Keratinocyte (primary cell): ENCODE results near the gene DSC3. TPM values are rescaled to one million over a fixed set of nuclear protein-coding genes. Genes with fewer than 3 reads are reported as not detected.

ENCODE experiments used
- DNase-seq: peaks from one replicate; pipeline ENCODE4 v3.0.0-alpha.2; 2011; ENCODE audit warnings: low read depth, missing footprints, low spot score
- FAIRE-seq: peaks from 2 replicates; lab custom pipeline; 2011; peaks lifted over from hg19 to GRCh38; lab: Jason Lieb, UNC
- H2AFZ ChIP-seq: 2 replicates; pipeline ENCODE4 v1.6.0; 2012; ENCODE audit warnings: low read length, control low read depth, inconsistent platforms; ENCODE audit not compliant: control insufficient read depth
- H3K27ac ChIP-seq: 2 replicates; pipeline ENCODE4 v1.5.1; 2011; ENCODE audit warnings: low read length; ENCODE audit not compliant: control insufficient read depth, insufficient read depth
- H3K27me3 ChIP-seq: 3 replicates; pipeline ENCODE4 v1.6.0; 2011; ENCODE audit warnings: low read length; ENCODE audit not compliant: control insufficient read depth, insufficient read depth; ENCODE audit errors: extremely low read depth
- H3K36me3 ChIP-seq, 2 experiments: 2 replicates in 1 of 2; 3 replicates in 1 of 2; pipeline ENCODE4 v1.5.1; 2011; ENCODE audit warnings: low read length in 2 of 2, mild to moderate bottlenecking in 1 of 2; ENCODE audit not compliant: control insufficient read depth in 2 of 2, insufficient read depth in 2 of 2; ENCODE audit errors: extremely low read depth in 1 of 2
- H3K4me1 ChIP-seq: 3 replicates; pipeline ENCODE4 v1.5.1; 2011; ENCODE audit warnings: low read length; ENCODE audit not compliant: control insufficient read depth, insufficient read depth; ENCODE audit errors: extremely low read depth
- H3K4me2 ChIP-seq: 3 replicates; pipeline ENCODE4 v1.6.0; 2011; ENCODE audit warnings: low read depth, low read length; ENCODE audit not compliant: control insufficient read depth, insufficient read depth; ENCODE audit errors: extremely low read depth
- H3K4me3 ChIP-seq, 3 experiments: fragments of 200-600 bp in 1 of 3; sonication (generic) in 1 of 3; 2 replicates in 2 of 3; 3 replicates in 1 of 3; pipeline ENCODE4 v1.5.1; 2011 to 2016; ENCODE audit warnings: low read length in 3 of 3, mild to moderate bottlenecking in 3 of 3, control low read depth in 2 of 3, inconsistent platforms in 1 of 3, low read depth in 1 of 3, mixed read lengths in 1 of 3, mixed run types in 1 of 3, moderate library complexity in 1 of 3; ENCODE audit not compliant: control insufficient read depth in 2 of 3, insufficient read depth in 2 of 3; ENCODE audit errors: extremely low read depth in 1 of 3
- H3K79me2 ChIP-seq: 2 replicates; pipeline ENCODE4 v1.6.0; 2012; ENCODE audit warnings: low read length; ENCODE audit not compliant: control insufficient read depth, insufficient read depth
- H3K9ac ChIP-seq: 3 replicates; pipeline ENCODE4 v1.6.0; 2011; ENCODE audit warnings: low read length; ENCODE audit not compliant: control insufficient read depth, insufficient read depth; ENCODE audit errors: extremely low read depth
- H3K9me1 ChIP-seq: 3 replicates; pipeline ENCODE4 v1.6.0; 2011; ENCODE audit warnings: low read length; ENCODE audit not compliant: control insufficient read depth, insufficient read depth; ENCODE audit errors: extremely low read depth
- H3K9me3 ChIP-seq: 2 replicates; pipeline ENCODE4 v1.5.1; 2012; ENCODE audit warnings: low read depth, low read length; ENCODE audit not compliant: control insufficient read depth
- H4K20me1 ChIP-seq: 3 replicates; pipeline ENCODE4 v1.6.0; 2011; ENCODE audit warnings: low read length; ENCODE audit not compliant: control insufficient read depth, insufficient read depth; ENCODE audit errors: extremely low read depth
- CTCF ChIP-seq, 3 experiments: IDR thresholded peaks in 1 of 3; conservative IDR thresholded peaks in 1 of 3; optimal IDR thresholded peaks in 1 of 3; 2 replicates in 2 of 3; 3 replicates in 1 of 3; pipeline versions ENCODE3 to v1.5.1; 2011; ENCODE audit warnings: low read length in 3 of 3, mild to moderate bottlenecking in 3 of 3, moderate library complexity in 2 of 3, control low read depth in 1 of 3, inconsistent platforms in 1 of 3; ENCODE audit not compliant: insufficient read depth in 2 of 3; ENCODE audit errors: extremely low read depth in 1 of 3
- EZH2 ChIP-seq: IDR thresholded peaks from one replicate; pipeline ENCODE4 v1.6.1; 2012; ENCODE audit warnings: inconsistent platforms, mild to moderate bottlenecking, low read length, moderate library complexity
- dilution Hi-C: fragments of 300-500 bp; cut with MboI; formaldehyde crosslinking; loops from one replicate; pipeline ENCODE4 v1.7.0; 2020; ENCODE audit warnings: low sequenced_read_pairs; ENCODE audit not compliant: extremely low pct_ligation_motif_present
- polyA plus RNA-seq, 5 experiments: library from polyadenylated mRNA; depleted of rRNA in 3 of 5; stranded (reverse) in 3 of 5; stranded (forward) in 1 of 5; unstranded in 1 of 5; fragments of >200 nt; gene quantifications; 1 replicate in 1 of 5; 2 replicates in 3 of 5; 3 replicates in 1 of 5; pipeline versions ENCODE4 v1.2.1 to v1.2.3, GENCODE V29; 2011 to 2012; ENCODE audit warnings: missing spikeins in 2 of 5, low read depth in 1 of 5, low replicate concordance in 1 of 5

Gene DSC3
- polyA plus RNA-seq, 1 donor (not counting 4 experiments of a cell fraction or from before 2014, with no cell fraction given), result 116 TPM

GRCh38 chr18:30971338-30971956, 71.1 kb downstream of the DSC3 start:
- Histone ChIP-seq H3K27me3 (no peaks in the 10 kb centered on the region), H3K9me1 (no peaks in the 10 kb centered on the region), H3K9ac (no peak overlapping the region), H2AFZ (no peak overlapping the region), H3K4me1 (peaks cover 8% of the 10 kb centered on the region), H3K4me2 (no peak overlapping the region), H3K36me3 (no peaks in the 10 kb centered on the region), H3K27ac (no peak overlapping the region), H3K4me3 (no peak overlapping the region), H3K9me3 (no peaks in the 10 kb centered on the region), H4K20me1 (no peaks in the 10 kb centered on the region), H3K79me2 (no peaks in the 10 kb centered on the region)
- TF ChIP-seq EZH2 (no peak), CTCF (optimal IDR thresholded peaks at IDR 0.05 in 1 of 3, IDR thresholded peaks at IDR 0.05 in 1 of 3, conservative IDR thresholded peaks at IDR 0.05 in 1 of 3; ENCODE audit: extremely low read depth in 1 of 3, insufficient read depth in 2 of 3, low read length in 3 of 3) (peak in 2 of 3 experiments; percentile 11 to 37)
- DNase-seq (no peak), FAIRE-seq (no peak)
- dilution Hi-C loops, result no loop called here

- Histone ChIP-seq H3K27me3 (no peaks in the 10 kb centered on the region), H3K4me3 (peak overlapping the region in 2 of 3 experiments; percentile 11 to 15), H3K36me3 (no peaks in the 10 kb centered on the region), H3K27ac (no peak overlapping the region), H3K9ac (peak overlapping the region; percentile 13), H2AFZ (peak overlapping the region; percentile 66), H3K79me2 (no peaks in the 10 kb centered on the region), H3K9me3 (no peaks in the 10 kb centered on the region), H4K20me1 (no peaks in the 10 kb centered on the region), H3K4me2 (peak overlapping the region; percentile 59), H3K9me1 (no peaks in the 10 kb centered on the region), H3K4me1 (peaks cover 8% of the 10 kb centered on the region)
- dilution Hi-C loops, result no loop called here
- DNase-seq (no peak), FAIRE-seq (peak; percentile 48)
- TF ChIP-seq CTCF (optimal IDR thresholded peaks at IDR 0.05 in 1 of 3, IDR thresholded peaks at IDR 0.05 in 1 of 3, conservative IDR thresholded peaks at IDR 0.05 in 1 of 3; ENCODE audit: extremely low read depth in 1 of 3, insufficient read depth in 2 of 3, low read length in 3 of 3), result peak in 2 of 3 experiments; percentile 13 to 40
- no peak for TF ChIP-seq EZH2
These were observed 72.2 kb downstream of the DSC3 start for GRCh38 chr18:30970196-30970816.
